H1 (cell line): Measurements from ENCODE around the gene GTF2IRD1. TPM values are rescaled to one million over a fixed set of nuclear protein-coding genes. Genes with fewer than 3 reads are reported as not detected.

Experiments used
- CTCF ChIA-PET: fragments of 300-600 bp; sonication (Branson Sonifier 250); formaldehyde crosslinking; loops from one replicate; lab custom pipeline; 2021; ENCODE audit not compliant: partially characterized antibody; lab: Charles Lee
- POLR2A ChIA-PET: fragments of 300-600 bp; sonication (Branson Sonifier 250); formaldehyde crosslinking; loops from one replicate; lab custom pipeline; 2021; ENCODE audit warnings: inconsistent platforms; ENCODE audit not compliant: partially characterized antibody; lab: Charles Lee
- DNase-seq, 2 experiments: peaks; one replicate each; pipeline versions ENCODE4 v3.0.0 to v3.0.0-alpha.2; 2010 to 2022; ENCODE audit warnings: low spot score in 2 of 2, low read depth in 1 of 2, mixed read lengths in 1 of 2
- FAIRE-seq: peaks from 2 replicates; lab custom pipeline; 2011; peaks lifted over from hg19 to GRCh38; lab: Jason Lieb, UNC
- H2AFZ ChIP-seq: 2 replicates; pipeline ENCODE4 v1.8.1; 2012; ENCODE audit warnings: low read length, inconsistent platforms
- H2AK5ac ChIP-seq: 2 replicates; pipeline ENCODE4 v1.6.1; 2013; ENCODE audit warnings: low read depth, low read length
- H2BK120ac ChIP-seq: replicated peaks from 2 replicates; pipeline ENCODE3; 2013; ENCODE audit warnings: low read depth, low read length, inconsistent platforms
- H2BK12ac ChIP-seq: 2 replicates; pipeline ENCODE4 v1.6.1; 2013; ENCODE audit warnings: low read depth, low read length
- H2BK15ac ChIP-seq: 2 replicates; pipeline ENCODE4 v1.6.1; 2013; ENCODE audit warnings: low read length
- H2BK20ac ChIP-seq: 2 replicates; pipeline ENCODE4 v1.6.1; 2013; ENCODE audit warnings: low read length
- H2BK5ac ChIP-seq: 2 replicates; pipeline ENCODE4 v1.6.1; 2013; ENCODE audit warnings: low read depth, low read length
- H3K14ac ChIP-seq: 2 replicates; pipeline ENCODE4 v1.6.1; 2013; ENCODE audit warnings: inconsistent platforms; ENCODE audit not compliant: insufficient read length
- H3K18ac ChIP-seq: 2 replicates; pipeline ENCODE4 v1.6.1; 2013; ENCODE audit warnings: low read length; ENCODE audit errors: extremely low read depth
- H3K23ac ChIP-seq: 2 replicates; pipeline ENCODE4 v1.6.1; 2013; ENCODE audit warnings: inconsistent platforms; ENCODE audit not compliant: insufficient read length
- H3K23me2 ChIP-seq: 2 replicates; pipeline ENCODE4 v1.6.1; 2013; ENCODE audit warnings: low read depth, low read length
- H3K27ac ChIP-seq: 2 replicates; pipeline ENCODE4 v1.6.1; 2011; ENCODE audit warnings: low read depth, low read length, inconsistent platforms
- H3K27me3 ChIP-seq, 4 experiments: replicated peaks in 1 of 4; 1 replicate in 1 of 4; 2 replicates in 3 of 4; pipeline versions ENCODE4 v1.6.1 to v1.8.1; 2011 to 2013; ENCODE audit warnings: low read length in 3 of 4, mild to moderate bottlenecking in 3 of 4, inconsistent platforms in 2 of 4, mixed read lengths in 2 of 4, moderate library complexity in 1 of 4; ENCODE audit not compliant: control insufficient read depth in 3 of 4, insufficient read depth in 3 of 4; ENCODE audit errors: extremely low read depth in 1 of 4
- H3K36me3 ChIP-seq, 4 experiments: 2 replicates each; pipeline versions ENCODE4 v1.6.1 to v1.8.1; 2011 to 2013; ENCODE audit warnings: mild to moderate bottlenecking in 4 of 4, low read length in 3 of 4, moderate library complexity in 2 of 4, control low read depth in 1 of 4, inconsistent platforms in 1 of 4; ENCODE audit not compliant: insufficient read depth in 4 of 4, control insufficient read depth in 2 of 4
- H3K4ac ChIP-seq: replicated peaks from 2 replicates; pipeline ENCODE3; 2013; ENCODE audit warnings: low read length, low read depth, mixed read lengths, inconsistent platforms; ENCODE audit not compliant: insufficient read length
- H3K4me1 ChIP-seq, 4 experiments: replicated peaks in 1 of 4; 1 replicate in 1 of 4; 2 replicates in 3 of 4; pipeline versions ENCODE4 v1.6.1 to v1.8.1; 2011 to 2013; ENCODE audit warnings: low read length in 3 of 4, inconsistent platforms in 2 of 4, mixed read lengths in 1 of 4; ENCODE audit not compliant: insufficient read depth in 4 of 4, control insufficient read depth in 3 of 4
- H3K4me2 ChIP-seq, 2 experiments: 2 replicates each; pipeline versions ENCODE4 v1.6.1 to v1.8.1; 2011 to 2013; ENCODE audit warnings: low read depth in 2 of 2, low read length in 2 of 2, control low read depth in 1 of 2, inconsistent platforms in 1 of 2, mild to moderate bottlenecking in 1 of 2; ENCODE audit not compliant: insufficient read depth in 1 of 2
- H3K4me3 ChIP-seq, 4 experiments: fragments of 200-600, 300-600 bp in 1 of 4; sonication (generic), shearing (Covaris generic), sonication (Bioruptor Twin) in 1 of 4; 2 replicates each; pipeline versions ENCODE4 v1.5.1 to v1.8.1; 2011 to 2016; ENCODE audit warnings: low read length in 4 of 4, low read depth in 3 of 4, control low read depth in 2 of 4, inconsistent platforms in 2 of 4, mild to moderate bottlenecking in 2 of 4, mixed read lengths in 1 of 4, moderate library complexity in 1 of 4; ENCODE audit not compliant: insufficient read depth in 2 of 4; ENCODE audit errors: extremely low read depth in 1 of 4
- H3K56ac ChIP-seq: replicated peaks from 2 replicates; pipeline ENCODE3; 2013; ENCODE audit warnings: low read depth, mild to moderate bottlenecking, mixed read lengths, low read length, inconsistent platforms; ENCODE audit not compliant: insufficient read length
- H3K79me1 ChIP-seq: 2 replicates; pipeline ENCODE4 v1.6.1; 2013; ENCODE audit warnings: low read depth, low read length, control low read depth
- H3K79me2 ChIP-seq, 2 experiments: 2 replicates each; pipeline versions ENCODE4 v1.6.1 to v1.8.1; 2012 to 2013; ENCODE audit warnings: low read length in 2 of 2, mild to moderate bottlenecking in 2 of 2, inconsistent platforms in 1 of 2; ENCODE audit not compliant: insufficient read depth in 2 of 2, control insufficient read depth in 1 of 2
- H3K9ac ChIP-seq, 4 experiments: replicated peaks in 1 of 4; 1 replicate in 1 of 4; 2 replicates in 3 of 4; pipeline versions ENCODE4 v1.6.1 to v1.8.1; 2011 to 2013; ENCODE audit warnings: low read depth in 3 of 4, low read length in 3 of 4, control low read depth in 2 of 4, mild to moderate bottlenecking in 2 of 4, moderate library complexity in 2 of 4, inconsistent platforms in 1 of 4; ENCODE audit errors: extremely low read depth in 1 of 4
- H3K9me3 ChIP-seq, 2 experiments: 2 replicates each; pipeline versions ENCODE4 v1.6.1 to v1.8.1; 2012 to 2013; ENCODE audit warnings: mild to moderate bottlenecking in 2 of 2, moderate library complexity in 2 of 2, control low read depth in 1 of 2, inconsistent platforms in 1 of 2, low read depth in 1 of 2, low read length in 1 of 2, mixed read lengths in 1 of 2; ENCODE audit not compliant: insufficient read depth in 2 of 2
- H4K20me1 ChIP-seq, 2 experiments: replicated peaks in 1 of 2; 2 replicates each; pipeline versions ENCODE3 to v1.8.1; 2011 to 2013; ENCODE audit warnings: inconsistent platforms in 2 of 2, low read length in 2 of 2, mild to moderate bottlenecking in 1 of 2; ENCODE audit not compliant: insufficient read depth in 2 of 2, control insufficient read depth in 1 of 2
- H4K5ac ChIP-seq: 2 replicates; pipeline ENCODE4 v1.6.1; 2013; ENCODE audit warnings: low read length, low read depth, mixed read lengths, inconsistent platforms; ENCODE audit not compliant: insufficient read length
- H4K8ac ChIP-seq: 2 replicates; pipeline ENCODE4 v1.8.0; 2013; ENCODE audit warnings: mild to moderate bottlenecking, moderate library complexity, low read length, inconsistent platforms; ENCODE audit not compliant: insufficient read depth; ENCODE audit errors: extremely low read depth
- H4K91ac ChIP-seq: replicated peaks from 2 replicates; pipeline ENCODE3; 2013; ENCODE audit warnings: low read length, mixed read lengths, inconsistent platforms; ENCODE audit not compliant: insufficient read length
- HDAC2 ChIP-seq, 2 experiments: fragments of 300-600 bp in 1 of 2; sonication (generic) in 1 of 2; IDR thresholded peaks; 2 replicates each; pipeline ENCODE4 v1.6.1; 2011 to 2012; ENCODE audit warnings: low read depth in 2 of 2, low read length in 2 of 2, mild to moderate bottlenecking in 2 of 2, moderate library complexity in 2 of 2, borderline replicate concordance in 1 of 2, inconsistent platforms in 1 of 2
- KDM4A ChIP-seq: IDR thresholded peaks from one replicate; pipeline ENCODE4 v1.7.1; 2012; ENCODE audit warnings: low read depth, mild to moderate bottlenecking, moderate library complexity, low read length, inconsistent platforms; ENCODE audit not compliant: severe bottlenecking
- PHF8 ChIP-seq: fragments of 200-600 bp; sonication (generic); conservative IDR thresholded peaks from 2 replicates; pipeline ENCODE4 v1.7.1; 2012; ENCODE audit warnings: low read depth, mild to moderate bottlenecking, inconsistent platforms, low read length, moderate library complexity
- WGBS, 2 experiments: shearing (Covaris generic) in 1 of 2; methylation state at CpG; one replicate each; pipeline versions ENCODE4 v1.1.6 to v1.1.7; 2013 to 2015; ENCODE audit warnings: low lambda C conversion rate in 2 of 2, mixed read lengths in 2 of 2, inconsistent platforms in 1 of 2, low coverage in 1 of 2, missing lambda C conversion rate in 1 of 2; ENCODE audit not compliant: insufficient replicate concordance in 2 of 2, insufficient coverage in 1 of 2, insufficient read length in 1 of 2; ENCODE audit errors: extremely low coverage in 1 of 2, missing lambda C conversion rate in 1 of 2; 5-methylcytosine and 5-hydroxymethylcytosine counted together
- polyA plus RNA-seq, 7 experiments: library from polyadenylated mRNA; depleted of rRNA in 3 of 7; stranded (reverse) in 5 of 7; unstranded in 2 of 7; fragments of >200 nt in 5 of 7; fragments of 200-250 nt in 2 of 7; gene quantifications; 1 replicate in 5 of 7; 2 replicates in 1 of 7; 4 replicates in 1 of 7; pipeline versions ENCODE4 v1.2.1 to v1.2.3, GENCODE V29; 2011 to 2013; ENCODE audit warnings: missing spikeins in 2 of 7, mixed read lengths in 2 of 7
- total RNA-seq: library from RNA; stranded (reverse); fragmentation: NEBNext Ultra II Directional; extraction: Animal tissue kit (Norgen Biotek cat#: 25700); gene quantifications from 2 replicates; pipeline ENCODE4 v1.2.1, GENCODE V29; 2021
- TF ChIP-seq, protein P1 (sequence below): IDR thresholded peaks from 2 replicates; pipeline ENCODE4 v1.6.1; 2011; ENCODE audit warnings: low read length, improper control_type of control experiment

The GTF2IRD1 gene
- total and polyA plus RNA-seq, 2 of the 8 experiments (the other 6 are each of a cell fraction or from before 2014, with no cell fraction given) = 27.4 to 45.4 TPM

GRCh38 chr7:74404388-74404700, 49.4 kb upstream of the GTF2IRD1 start:
- H3K23ac ChIP-seq = no peak overlapping the region
- H2BK120ac ChIP-seq = no peak overlapping the region
- peaks cover 0 to 5% (median under 1%) of the 10 kb centered on the region in 4 experiments; a peak in 3 of 7 replicates for H3K4me1 ChIP-seq
- DNase-seq (no peak), FAIRE-seq (no peak)
- H2AFZ ChIP-seq = no peak overlapping the region
- no peaks in the 10 kb centered on the region for H3K9me3 ChIP-seq
- POLR2A ChIA-PET = interaction anchor here (1.1 to 1.2 kb wide), 2 partner anchors 173 to 198 kb away, joined by 3 read pairs; no protein-coding TSS in a partner anchor
- H3K9ac ChIP-seq = no peak overlapping the region
- no peak overlapping the region for H3K4me2 ChIP-seq
- no peak overlapping the region for H3K4me3 ChIP-seq
- no peaks in the 10 kb centered on the region for H3K27me3 ChIP-seq
- H2BK20ac ChIP-seq = no peak overlapping the region
- H2BK15ac ChIP-seq = 0 out of 2 replicates have a peak overlapping the region, but pooled peaks have one; percentile 53
- no peak overlapping the region for H3K18ac ChIP-seq
- H2AK5ac ChIP-seq = no peak overlapping the region
- CTCF ChIA-PET = interaction anchor here (0.7 to 4.8 kb wide), 20 partner anchors 9 to 213 kb away, joined by 3 to 44 read pairs (median 5); no protein-coding TSS in a partner anchor
- H3K4ac ChIP-seq = no peak overlapping the region
- no peaks in the 10 kb centered on the region for H4K20me1 ChIP-seq
- no peak overlapping the region for H4K91ac ChIP-seq
- H3K27ac ChIP-seq = no peak overlapping the region
- H3K79me1 ChIP-seq = no peaks in the 10 kb centered on the region
- no peak overlapping the region for H4K5ac ChIP-seq
- H3K56ac ChIP-seq = no peak overlapping the region
- WGBS, 2 experiments = 90% methylated on average over 8 of the region's 8 CpGs; no CpG with 5 or more reads in 1 of the 2 experiments
- no peaks in the 10 kb centered on the region for H3K23me2 ChIP-seq
- no peak overlapping the region for H2BK12ac ChIP-seq
- peak overlapping the region; percentile 54; the same call in 1 of the 2 replicates for H2BK5ac ChIP-seq
- no peak overlapping the region for H3K14ac ChIP-seq
- peaks cover 0 to 16% (median 4%) of the 10 kb centered on the region in 4 experiments; a peak in 4 of 8 replicates for H3K36me3 ChIP-seq
- no peak overlapping the region for H4K8ac ChIP-seq
- no peaks in the 10 kb centered on the region for H3K79me2 ChIP-seq
- no peak for TF ChIP-seq PHF8
- TF ChIP-seq, protein P1, sequence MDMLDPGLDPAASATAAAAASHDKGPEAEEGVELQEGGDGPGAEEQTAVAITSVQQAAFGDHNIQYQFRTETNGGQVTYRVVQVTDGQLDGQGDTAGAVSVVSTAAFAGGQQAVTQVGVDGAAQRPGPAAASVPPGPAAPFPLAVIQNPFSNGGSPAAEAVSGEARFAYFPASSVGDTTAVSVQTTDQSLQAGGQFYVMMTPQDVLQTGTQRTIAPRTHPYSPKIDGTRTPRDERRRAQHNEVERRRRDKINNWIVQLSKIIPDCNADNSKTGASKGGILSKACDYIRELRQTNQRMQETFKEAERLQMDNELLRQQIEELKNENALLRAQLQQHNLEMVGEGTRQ = no peak
- TF ChIP-seq HDAC2 (IDR thresholded peaks at IDR 0.05; ENCODE audit: borderline replicate concordance in 1 of 2, low read depth in 2 of 2, low read length in 2 of 2) = no peak
- no peak for TF ChIP-seq KDM4A
